Trophoblast cell (in vitro differentiated cells and primary cell): ENCODE measurements around the gene ANKRD16.
"Not testable (repeated sequence)": the region's sequence is repeated elsewhere in the genome, so short reads cannot be mapped to it uniquely, and the experiment has no call there.

Source experiments
- DNase-seq, 2 donors: peaks; one replicate each; pipeline ENCODE4 v3.0.0-alpha.2; 2016
- H2AFZ ChIP-seq: 2 replicates; pipeline ENCODE4 v1.6.1; 2013; ENCODE audit warnings: low read length, moderate library complexity, mild to moderate bottlenecking; ENCODE audit not compliant: insufficient read depth, poor library complexity
- H2AK5ac ChIP-seq: 2 replicates; pipeline ENCODE4 v1.6.1; 2013; ENCODE audit warnings: mild to moderate bottlenecking, low read length
- H2BK120ac ChIP-seq: 2 replicates; pipeline ENCODE4 v1.6.1; 2013; ENCODE audit warnings: low read length, mild to moderate bottlenecking, moderate library complexity; ENCODE audit not compliant: insufficient read depth, poor library complexity
- H2BK12ac ChIP-seq: 2 replicates; pipeline ENCODE4 v1.6.1; 2013; ENCODE audit warnings: mild to moderate bottlenecking, low read length, moderate library complexity
- H2BK5ac ChIP-seq: 2 replicates; pipeline ENCODE4 v1.6.1; 2013; ENCODE audit warnings: low read length, low read depth, moderate library complexity, mild to moderate bottlenecking; ENCODE audit not compliant: poor library complexity
- H3K14ac ChIP-seq: 2 replicates; pipeline ENCODE4 v1.6.1; 2013; ENCODE audit warnings: mild to moderate bottlenecking, low read length
- H3K18ac ChIP-seq: 2 replicates; pipeline ENCODE4 v1.6.1; 2013; ENCODE audit warnings: mild to moderate bottlenecking, low read length
- H3K23ac ChIP-seq: 2 replicates; pipeline ENCODE4 v1.6.1; 2013; ENCODE audit warnings: low read length
- H3K27ac ChIP-seq: 2 replicates; pipeline ENCODE4 v1.5.1; 2013; ENCODE audit warnings: low read depth, mild to moderate bottlenecking, inconsistent platforms, low read length, moderate library complexity
- H3K27me3 ChIP-seq: 2 replicates; pipeline ENCODE4 v1.6.1; 2013; ENCODE audit warnings: inconsistent platforms, mild to moderate bottlenecking, low read length, moderate library complexity; ENCODE audit not compliant: insufficient read depth
- H3K36me3 ChIP-seq, 2 experiments: 1 replicate in 1 of 2; 2 replicates in 1 of 2; pipeline ENCODE4 v1.6.1; 2013; ENCODE audit warnings: low read length in 2 of 2, mild to moderate bottlenecking in 2 of 2, moderate library complexity in 1 of 2; ENCODE audit not compliant: insufficient read depth in 2 of 2, control insufficient read depth in 1 of 2
- H3K4ac ChIP-seq: 2 replicates; pipeline ENCODE4 v1.6.1; 2013; ENCODE audit warnings: low read depth, mild to moderate bottlenecking, low read length, moderate library complexity
- H3K4me1 ChIP-seq, 2 experiments: 1 replicate in 1 of 2; 2 replicates in 1 of 2; pipeline ENCODE4 v1.6.1; 2013; ENCODE audit warnings: low read length in 2 of 2, mild to moderate bottlenecking in 2 of 2, moderate library complexity in 1 of 2; ENCODE audit not compliant: insufficient read depth in 2 of 2, control insufficient read depth in 1 of 2
- H3K4me2 ChIP-seq: 2 replicates; pipeline ENCODE4 v1.6.1; 2013; ENCODE audit warnings: inconsistent platforms, mild to moderate bottlenecking, low read length, moderate library complexity
- H3K4me3 ChIP-seq: 2 replicates; pipeline ENCODE4 v1.5.1; 2013; ENCODE audit warnings: mild to moderate bottlenecking, low read depth, low read length, inconsistent platforms
- H3K79me1 ChIP-seq: one replicate; pipeline ENCODE4 v1.6.1; 2013; ENCODE audit warnings: low read length
- H3K79me2 ChIP-seq: 2 replicates; pipeline ENCODE4 v1.6.1; 2013; ENCODE audit warnings: low read length, mild to moderate bottlenecking; ENCODE audit not compliant: control insufficient read depth, insufficient read depth, poor library complexity
- H3K9ac ChIP-seq: 2 replicates; pipeline ENCODE4 v1.6.1; 2013; ENCODE audit warnings: mild to moderate bottlenecking, low read length
- H3K9me3 ChIP-seq: 2 replicates; pipeline ENCODE4 v1.6.1; 2013; ENCODE audit warnings: low read depth, mild to moderate bottlenecking, control low read depth, inconsistent platforms, low read length; ENCODE audit not compliant: insufficient read depth
- H4K12ac ChIP-seq: 2 replicates; pipeline ENCODE4 v1.6.1; 2013; ENCODE audit warnings: low read depth, mild to moderate bottlenecking, low read length, moderate library complexity
- H4K8ac ChIP-seq: 2 replicates; pipeline ENCODE4 v1.6.1; 2013; ENCODE audit warnings: low read depth, mild to moderate bottlenecking, low read length, moderate library complexity
- H4K91ac ChIP-seq: one replicate; pipeline ENCODE4 v1.6.1; 2013; ENCODE audit warnings: low read depth, mild to moderate bottlenecking, low read length, moderate library complexity
- WGBS: extraction: QIAGEN DNeasy Blood & Tissue Kit; methylation state at CpG from one replicate; pipeline ENCODE4 v1.1.7; 2013; ENCODE audit warnings: missing lambda C conversion rate; ENCODE audit not compliant: insufficient read length, insufficient coverage; ENCODE audit errors: extremely low coverage; 5-methylcytosine and 5-hydroxymethylcytosine counted together

Gene ANKRD16

DNA sequence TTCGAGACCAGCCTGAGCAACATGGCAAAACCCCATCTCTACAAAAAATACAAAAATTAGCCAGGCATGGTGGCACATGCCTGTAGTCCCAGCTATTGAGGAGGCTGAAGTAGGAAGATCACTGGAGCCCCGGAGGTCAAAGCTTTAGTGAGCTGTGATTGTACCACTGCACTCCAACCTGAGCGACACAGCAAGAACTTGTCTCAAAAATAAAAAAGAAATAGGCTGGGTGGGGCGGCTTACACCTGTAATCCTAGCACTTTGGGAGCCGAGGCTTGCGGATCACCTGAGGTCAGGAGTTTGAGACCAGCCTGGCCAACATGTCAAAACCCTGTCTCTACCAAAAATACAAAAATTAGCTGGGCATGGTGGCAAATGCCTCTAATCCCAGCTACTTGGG lies 63.2 kb downstream of the ANKRD16 start:
- DNase-seq, H3K18ac ChIP-seq, H3K9me3 ChIP-seq, H3K14ac ChIP-seq, H4K91ac ChIP-seq, H2AK5ac ChIP-seq, H3K4ac ChIP-seq, H4K8ac ChIP-seq, H3K23ac ChIP-seq, H2BK12ac ChIP-seq, H3K36me3 ChIP-seq, H3K79me2 ChIP-seq, H3K4me1 ChIP-seq, H4K12ac ChIP-seq, H3K27ac ChIP-seq, H2BK120ac ChIP-seq, H2BK5ac ChIP-seq, H2AFZ ChIP-seq, H3K27me3 ChIP-seq, H3K9ac ChIP-seq, H3K4me2 ChIP-seq, H3K4me3 ChIP-seq, H3K79me1 ChIP-seq: not testable (repeated sequence)
- WGBS = no CpG with 5 or more reads among the region's 6 CpGs

- H3K23ac ChIP-seq = no peak overlapping the region
- H2BK120ac ChIP-seq = no peak overlapping the region
- no CpG with 5 or more reads among the region's 6 CpGs for WGBS
- H3K36me3 ChIP-seq = no peaks in the 10 kb centered on the region
- H3K4me3 ChIP-seq = no peak overlapping the region
- H3K27me3 ChIP-seq = no peaks in the 10 kb centered on the region
- H3K9me3 ChIP-seq = no peaks in the 10 kb centered on the region
- H2AFZ ChIP-seq = no peak overlapping the region
- no peak overlapping the region for H3K27ac ChIP-seq
- no peak overlapping the region for H3K9ac ChIP-seq
- no peak overlapping the region for H2BK5ac ChIP-seq
- H3K79me2 ChIP-seq = no peaks in the 10 kb centered on the region
- no peak overlapping the region for H4K12ac ChIP-seq
- H3K4me2 ChIP-seq = no peak overlapping the region
- H4K91ac ChIP-seq = no peak overlapping the region
- H2AK5ac ChIP-seq = no peak overlapping the region
- no peak overlapping the region for H3K18ac ChIP-seq
- H3K79me1 ChIP-seq = peaks cover under 1% of the 10 kb centered on the region
- H2BK12ac ChIP-seq = no peak overlapping the region
- no peak for DNase-seq
- no peak overlapping the region for H3K4ac ChIP-seq
- H3K4me1 ChIP-seq = peaks cover 0 to 3% of the 10 kb centered on the region in 2 experiments
- H3K14ac ChIP-seq = no peak overlapping the region
- H4K8ac ChIP-seq = no peak overlapping the region
These were observed 70.8 kb downstream of the ANKRD16 start for GRCh38 chr10:5818894-5819293.

DNA sequence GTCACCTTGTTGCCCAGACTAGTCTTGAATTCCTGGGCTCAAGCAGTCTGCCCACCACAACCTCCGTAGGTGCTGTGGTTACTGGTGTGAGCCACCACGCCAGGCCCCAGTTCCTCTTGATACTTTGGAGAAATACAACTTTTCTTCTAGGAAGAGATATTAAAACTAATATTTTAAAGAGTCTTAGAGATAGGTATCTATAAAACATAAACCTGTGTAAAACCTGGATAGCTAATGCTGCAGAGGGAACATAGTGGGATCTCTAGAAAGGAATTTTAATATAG lies 71.7 kb downstream of the ANKRD16 start:
- Histone ChIP-seq H3K18ac (no peak overlapping the region), H3K4me1 (peaks cover 0 to 3% of the 10 kb centered on the region in 2 experiments), H3K79me1 (peaks cover 7% of the 10 kb centered on the region), H4K12ac (no peak overlapping the region), H3K27ac (no peak overlapping the region), H3K14ac (no peak overlapping the region), H3K4me2 (no peak overlapping the region), H3K27me3 (no peaks in the 10 kb centered on the region), H2BK120ac (no peak overlapping the region), H3K36me3 (no peaks in the 10 kb centered on the region), H3K4me3 (no peak overlapping the region), H3K79me2 (peaks cover 5% of the 10 kb centered on the region), H2AFZ (no peak overlapping the region), H3K4ac (no peak overlapping the region), H2BK12ac (no peak overlapping the region), H4K91ac (no peak overlapping the region), H2AK5ac (no peak overlapping the region), H3K9me3 (no peaks in the 10 kb centered on the region), H3K23ac (no peak overlapping the region), H3K9ac (no peak overlapping the region), H4K8ac (no peak overlapping the region), H2BK5ac (no peak overlapping the region)
- no peak for DNase-seq
- no CpG with 5 or more reads among the region's 2 CpGs for WGBS

DNA sequence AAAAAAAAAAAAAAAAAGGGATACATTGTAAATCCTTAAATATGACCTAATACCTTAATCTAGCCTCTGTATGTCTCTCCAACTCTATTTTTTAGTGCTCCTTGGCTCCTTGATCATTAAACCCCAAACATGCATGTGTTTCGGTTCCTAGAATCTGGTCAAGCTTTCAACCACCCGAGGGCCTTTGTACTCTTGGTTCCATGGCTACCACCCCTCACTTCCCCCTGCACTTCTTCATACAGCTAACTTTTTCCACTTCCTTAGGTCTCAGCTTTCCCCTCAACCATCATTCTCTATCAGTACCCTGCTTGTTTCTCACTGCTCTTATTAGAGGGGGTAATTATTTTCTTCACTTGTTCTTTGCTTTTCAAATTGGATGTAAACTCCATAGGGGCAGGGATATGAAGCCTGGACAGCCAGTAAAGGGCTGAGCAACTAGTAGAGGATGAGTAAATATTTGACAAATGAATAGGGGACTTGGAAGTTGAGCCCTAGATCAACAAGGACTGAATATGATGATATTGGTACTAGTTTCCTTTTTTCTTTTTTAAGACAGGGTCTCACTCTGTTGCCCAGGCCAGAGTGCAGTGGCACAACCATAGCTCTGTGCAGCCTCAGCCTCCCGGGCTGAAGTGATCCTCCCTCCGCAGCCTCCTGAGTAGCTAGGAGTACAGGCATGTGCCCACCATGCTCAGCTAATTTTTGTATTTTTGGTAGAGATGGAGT lies 72.2 kb downstream of the ANKRD16 start:
- no peak overlapping the region for H2BK12ac ChIP-seq
- H2BK120ac ChIP-seq = no peak overlapping the region
- no peak overlapping the region for H3K4me3 ChIP-seq
- H3K9me3 ChIP-seq = no peaks in the 10 kb centered on the region
- no peak overlapping the region for H2BK5ac ChIP-seq
- no peak for DNase-seq
- H3K23ac ChIP-seq = no peak overlapping the region
- WGBS = no CpG with 5 or more reads among the region's 4 CpGs
- H3K36me3 ChIP-seq = no peaks in the 10 kb centered on the region
- H3K4me1 ChIP-seq = peaks cover 0 to 3% of the 10 kb centered on the region in 2 experiments
- H4K91ac ChIP-seq = no peak overlapping the region
- H2AK5ac ChIP-seq = no peak overlapping the region
- no peak overlapping the region for H2AFZ ChIP-seq
- H3K4me2 ChIP-seq = no peak overlapping the region
- no peaks in the 10 kb centered on the region for H3K27me3 ChIP-seq
- H3K14ac ChIP-seq = no peak overlapping the region
- peaks cover 12% of the 10 kb centered on the region for H3K79me1 ChIP-seq
- H3K4ac ChIP-seq = no peak overlapping the region
- H4K12ac ChIP-seq = no peak overlapping the region
- no peak overlapping the region for H3K18ac ChIP-seq
- no peak overlapping the region for H4K8ac ChIP-seq
- no peak overlapping the region for H3K9ac ChIP-seq
- no peak overlapping the region for H3K27ac ChIP-seq
- peaks cover 10% of the 10 kb centered on the region for H3K79me2 ChIP-seq
